ENCODE measurements around the gene ST6GALNAC2.

The ST6GALNAC2 gene

DNA sequence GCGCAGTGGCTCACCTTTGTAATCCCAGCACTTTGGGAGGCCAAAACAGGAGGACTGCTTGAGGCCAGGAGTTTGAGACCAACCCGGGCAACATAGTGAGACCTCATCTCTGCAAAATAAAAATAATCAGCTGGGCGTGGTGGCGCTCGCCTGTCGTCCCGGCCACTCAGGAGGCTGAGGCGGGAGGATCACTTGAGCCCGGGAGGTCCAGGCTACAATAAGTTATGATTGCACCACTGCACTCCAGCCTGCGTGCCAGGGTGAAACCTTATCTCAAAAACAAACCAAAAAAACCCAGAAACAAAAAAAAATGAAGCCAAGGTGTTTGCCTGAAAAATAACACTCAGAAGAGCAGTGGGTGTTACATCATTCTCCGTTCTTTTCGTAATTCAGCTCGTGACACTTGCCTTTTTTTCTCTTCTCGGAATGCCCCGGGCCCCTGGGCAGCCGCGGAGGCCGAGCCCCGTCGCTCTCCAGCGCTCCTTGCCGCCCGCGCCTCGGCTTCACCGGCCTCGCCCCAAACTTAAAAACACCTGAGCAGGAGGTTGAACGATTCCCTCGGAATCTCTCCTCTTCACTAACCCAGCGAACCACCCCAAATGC lies 28.8 kb downstream of the ST6GALNAC2 start:
- DNase-seq (ENCODE audit: low read depth in 2 of 2): no peak

GRCh38 chr17:76554131-76554530 lies 31.5 kb downstream of the ST6GALNAC2 start:
- no peak for DNase-seq (ENCODE audit: low read depth in 2 of 2)

DNA sequence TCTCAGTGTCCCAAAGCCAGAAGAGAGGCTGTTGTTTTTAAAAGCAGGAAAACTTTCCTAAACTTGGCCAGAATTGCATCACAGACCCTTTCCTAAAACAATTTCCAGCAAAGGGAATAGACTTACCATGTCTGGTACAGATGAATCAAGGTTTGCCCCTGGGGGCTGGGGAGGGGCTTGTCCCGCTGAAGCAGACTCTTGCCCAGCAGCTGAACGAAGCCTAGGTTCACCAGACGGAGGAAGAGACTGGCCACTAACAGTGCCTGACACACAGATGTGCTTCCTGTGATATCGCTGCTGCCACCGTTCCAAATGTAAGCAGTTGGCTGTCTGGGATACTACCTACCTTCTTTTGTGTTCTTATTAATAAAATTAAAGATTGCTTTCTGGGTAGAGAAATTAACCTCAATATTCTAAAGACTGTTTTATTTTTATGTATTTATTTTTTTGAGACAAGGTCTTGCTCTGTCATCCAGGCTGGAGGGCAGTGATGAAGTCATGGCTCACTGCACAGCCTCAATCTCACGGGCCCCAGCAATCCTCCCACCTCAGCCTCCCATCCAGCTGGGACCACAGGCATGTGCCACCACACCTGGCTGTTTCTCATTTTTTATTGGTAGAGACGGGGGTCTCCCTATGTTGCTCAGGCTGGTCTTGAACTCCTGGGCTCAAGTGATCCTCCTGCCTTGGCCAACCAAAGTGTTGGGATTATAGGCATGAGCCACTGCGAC lies 32.3 kb downstream of the ST6GALNAC2 start:
- DNase-seq (ENCODE audit: low read depth in 2 of 2): no peak

- no peak for DNase-seq (ENCODE audit: low read depth in 2 of 2)
These were observed 34.0 kb downstream of the ST6GALNAC2 start for GRCh38 chr17:76551685-76552084.

DNA sequence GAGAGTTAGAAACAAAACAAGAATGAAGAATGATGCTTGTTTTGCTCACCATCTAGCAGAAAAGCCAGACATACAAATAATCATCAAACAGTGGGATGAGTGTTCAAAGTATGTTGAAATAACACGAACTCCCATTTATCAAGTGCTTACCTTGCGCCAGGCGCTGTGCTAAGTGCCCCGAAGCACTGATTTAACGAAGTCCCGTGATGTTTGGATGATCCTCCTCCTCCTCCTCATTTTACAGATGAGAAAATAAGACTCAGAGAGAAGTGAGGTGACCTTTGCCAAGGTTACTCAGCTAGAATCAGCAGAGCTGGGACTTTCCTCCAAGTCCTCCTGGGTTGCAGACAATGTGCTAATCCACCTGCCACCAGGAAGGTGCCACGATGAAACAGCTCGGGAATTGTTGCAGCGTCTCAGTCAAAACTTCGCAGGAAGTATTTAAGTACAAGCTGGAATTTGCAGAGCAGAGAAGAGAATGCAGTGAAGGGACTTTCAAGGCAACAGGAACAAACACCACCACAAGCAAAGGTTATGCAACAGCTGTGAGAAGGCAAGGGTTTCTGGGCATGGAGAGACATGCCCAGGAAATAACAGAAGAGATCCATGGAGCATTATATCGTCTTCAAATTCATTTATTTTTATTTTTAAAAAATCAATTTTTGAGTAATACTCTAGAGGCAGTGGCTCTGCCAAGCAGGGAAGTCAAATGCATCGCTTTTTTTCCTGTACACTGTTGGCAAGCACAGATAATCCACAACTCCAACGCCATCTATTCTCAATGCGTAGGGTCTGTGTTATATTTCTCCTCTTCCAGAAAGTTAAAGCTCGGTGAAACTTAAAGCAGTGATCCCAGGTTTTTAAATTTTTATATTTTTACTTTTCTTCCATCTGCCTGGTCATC lies 34.7 kb downstream of the ST6GALNAC2 start:
- DNase-seq (ENCODE audit: low read depth in 2 of 2): no peak

DNA sequence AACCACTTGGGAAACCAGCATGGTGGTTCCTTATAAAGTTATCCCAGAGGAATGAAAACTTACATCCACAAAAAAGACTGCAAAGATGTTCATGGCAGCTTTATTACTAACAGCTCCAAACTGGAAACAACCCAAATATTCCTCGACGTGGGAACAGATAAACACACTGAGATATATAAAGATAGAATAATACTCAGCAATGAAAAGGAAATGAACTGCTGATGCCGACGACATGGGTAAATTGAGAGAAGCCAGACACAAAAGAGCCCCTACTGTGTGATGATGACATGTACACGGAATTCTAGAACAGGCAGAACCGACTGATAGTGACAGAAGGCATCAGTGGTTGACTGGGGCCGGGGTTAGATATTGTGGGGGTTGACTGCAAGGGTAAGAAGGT lies 36.1 kb downstream of the ST6GALNAC2 start:
- no peak for DNase-seq (ENCODE audit: low read depth in 2 of 2)

GRCh38 chr17:76549215-76549518 lies 36.5 kb downstream of the ST6GALNAC2 start:
- DNase-seq (ENCODE audit: low read depth in 2 of 2): no peak

DNA sequence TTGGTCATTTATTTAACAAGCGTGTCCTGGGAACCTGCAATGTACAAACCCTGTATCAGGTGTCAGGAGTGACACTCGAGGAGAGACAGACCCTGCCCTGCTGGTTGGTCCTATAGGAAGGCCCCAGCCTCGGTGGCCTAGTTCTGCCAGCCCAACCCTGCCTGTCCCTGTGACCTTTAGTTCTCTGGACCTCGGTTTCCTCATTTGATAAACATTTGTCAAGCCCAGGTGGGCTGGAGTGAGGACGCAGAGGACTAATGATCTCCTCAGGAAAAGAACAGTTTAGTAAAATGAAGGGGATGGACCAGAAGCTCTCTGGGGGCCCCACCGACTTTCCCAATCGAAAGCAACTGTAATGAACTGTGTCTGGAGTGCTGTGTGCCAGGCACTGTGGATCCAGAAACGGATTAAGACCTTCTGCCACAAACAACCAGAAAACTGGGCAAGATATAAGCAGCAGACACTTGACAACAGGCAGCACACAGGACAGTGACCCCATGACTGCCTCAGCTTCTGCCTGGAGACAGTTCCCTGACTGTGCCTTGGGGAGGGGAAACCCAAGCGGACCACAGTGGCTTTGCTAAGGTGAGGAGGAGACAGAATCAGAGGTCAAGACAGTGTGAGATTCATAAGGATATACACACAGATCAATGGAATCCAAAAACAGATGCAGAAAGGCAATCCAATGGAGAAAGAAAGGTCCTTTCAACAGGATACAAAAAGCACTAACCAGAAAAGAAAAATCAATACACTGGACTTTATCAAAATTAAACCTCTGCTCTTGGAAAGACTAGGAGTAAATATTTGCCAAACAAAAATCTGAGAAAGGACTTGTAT lies 37.1 kb downstream of the ST6GALNAC2 start:
- DNase-seq (ENCODE audit: low read depth in 2 of 2): no peak

DNA sequence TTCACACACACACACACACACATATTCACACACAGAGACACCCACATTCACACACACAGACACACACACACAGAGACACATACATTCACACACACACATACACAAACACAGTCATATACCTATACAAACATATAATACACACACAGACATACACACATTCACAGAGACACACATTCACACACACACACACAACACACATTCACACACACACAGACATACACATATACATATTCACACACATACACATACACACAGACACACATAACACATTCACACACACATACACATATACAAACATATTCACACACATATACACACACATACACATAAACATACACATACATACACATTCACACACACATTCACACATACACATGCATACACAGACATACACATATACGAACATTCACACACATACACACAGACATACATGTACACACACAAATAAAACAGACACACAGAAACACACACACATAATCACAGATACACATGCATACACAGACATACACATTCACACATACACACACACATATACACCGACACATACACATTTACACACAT lies 37.9 kb downstream of the ST6GALNAC2 start:
- DNase-seq (ENCODE audit: low read depth in 2 of 2): no peak

- DNase-seq (ENCODE audit: low read depth in 2 of 2): peak in 1 of 2 donors; percentile 34
These were observed 38.4 kb downstream of the ST6GALNAC2 start for GRCh38 chr17:76547183-76547641.

- DNase-seq (ENCODE audit: low read depth in 2 of 2): no peak
These were observed 39.0 kb downstream of the ST6GALNAC2 start for GRCh38 chr17:76546556-76547182.

DNA sequence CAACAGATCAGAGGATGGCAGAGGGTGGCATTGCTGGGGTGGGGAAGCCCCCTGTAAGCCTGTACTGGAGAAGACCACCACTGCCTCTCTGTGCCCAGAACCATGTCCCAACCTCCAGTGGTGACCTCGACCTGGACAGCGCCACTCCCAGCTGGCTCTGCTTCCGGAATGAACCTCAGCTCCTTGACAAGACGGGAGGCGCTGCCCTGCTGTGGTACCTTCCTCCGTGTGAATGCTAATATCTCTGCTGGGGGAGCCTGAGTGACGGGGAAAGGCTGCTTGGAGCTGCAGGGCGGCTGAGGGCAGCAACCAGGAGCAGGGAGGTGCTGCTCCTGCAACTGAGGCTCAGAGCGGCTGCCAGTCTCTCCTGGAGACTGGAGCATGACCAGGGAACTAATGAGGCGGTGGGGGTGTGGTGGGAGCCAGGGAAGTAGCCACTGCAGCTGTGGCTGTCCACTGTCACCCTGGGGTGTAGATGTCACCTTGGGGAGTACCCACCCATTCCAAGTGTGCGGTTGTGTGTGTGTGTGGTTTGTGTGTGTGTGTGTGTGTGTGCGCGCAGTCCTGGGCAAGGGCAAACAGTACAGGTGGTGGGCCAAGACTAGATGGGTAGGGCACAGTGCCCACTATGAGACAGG lies 39.6 kb downstream of the ST6GALNAC2 start:
- no peak for DNase-seq (ENCODE audit: low read depth in 2 of 2)

- DNase-seq (ENCODE audit: low read depth in 2 of 2): no peak
These were observed 40.9 kb downstream of the ST6GALNAC2 start for GRCh38 chr17:76544546-76545365.

DNA sequence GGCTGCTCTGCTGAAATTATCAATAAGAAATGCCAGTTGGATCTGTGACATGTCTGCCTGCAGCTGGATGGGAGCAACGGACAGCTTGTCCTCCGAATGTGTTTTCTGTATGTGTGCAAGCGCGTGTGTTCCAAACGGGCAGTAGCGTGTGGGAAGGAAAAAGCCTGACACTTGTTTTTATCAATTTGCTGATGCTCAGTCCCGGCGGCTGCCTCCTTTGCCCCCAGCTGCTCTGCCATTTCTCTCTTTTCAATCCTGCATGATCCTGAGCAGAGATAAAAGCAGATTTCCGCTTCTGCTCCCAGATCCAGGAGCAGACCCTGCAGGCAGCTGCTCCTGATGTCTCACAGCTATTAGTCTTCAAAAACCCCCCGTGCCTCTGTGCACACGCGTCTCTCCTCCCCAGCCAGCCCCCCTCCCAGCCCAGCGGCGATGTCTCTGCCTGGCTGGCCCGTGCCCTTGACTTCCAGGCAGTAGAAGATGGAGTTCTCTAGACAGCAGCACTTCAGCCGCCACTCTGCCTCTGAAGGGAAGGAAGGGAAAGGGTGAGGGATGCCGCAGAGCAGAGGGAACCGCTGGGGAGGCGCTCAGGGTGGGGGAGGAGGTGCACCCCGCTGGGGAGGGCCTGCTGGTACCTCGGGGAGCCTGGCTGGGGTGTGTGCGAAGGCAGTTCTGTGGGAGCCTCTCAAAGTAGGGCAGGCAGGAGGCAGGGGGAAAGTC lies 41.7 kb downstream of the ST6GALNAC2 start:
- DNase-seq (ENCODE audit: low read depth in 2 of 2): no peak

DNA sequence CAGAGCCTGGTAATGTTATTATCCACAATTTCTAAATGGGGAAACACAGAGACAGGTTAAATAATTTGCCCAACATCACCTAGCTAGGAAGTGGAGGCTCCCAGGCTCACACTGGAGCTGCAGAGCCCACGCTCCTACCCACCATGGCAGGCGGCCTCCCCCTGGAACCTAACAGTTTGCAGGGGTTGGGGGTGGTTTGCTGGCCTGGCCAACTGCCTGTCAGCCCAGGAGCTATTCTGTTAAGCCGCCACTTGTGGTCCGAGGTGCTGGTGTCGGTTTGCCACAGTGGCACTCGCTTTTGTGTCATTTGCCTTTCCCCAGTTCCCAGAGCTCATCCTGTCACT lies 42.2 kb downstream of the ST6GALNAC2 start:
- DNase-seq (ENCODE audit: low read depth in 2 of 2): no peak

GRCh38 chr17:76542984-76543383 lies 42.7 kb downstream of the ST6GALNAC2 start:
- no peak for DNase-seq (ENCODE audit: low read depth in 2 of 2)

DNA sequence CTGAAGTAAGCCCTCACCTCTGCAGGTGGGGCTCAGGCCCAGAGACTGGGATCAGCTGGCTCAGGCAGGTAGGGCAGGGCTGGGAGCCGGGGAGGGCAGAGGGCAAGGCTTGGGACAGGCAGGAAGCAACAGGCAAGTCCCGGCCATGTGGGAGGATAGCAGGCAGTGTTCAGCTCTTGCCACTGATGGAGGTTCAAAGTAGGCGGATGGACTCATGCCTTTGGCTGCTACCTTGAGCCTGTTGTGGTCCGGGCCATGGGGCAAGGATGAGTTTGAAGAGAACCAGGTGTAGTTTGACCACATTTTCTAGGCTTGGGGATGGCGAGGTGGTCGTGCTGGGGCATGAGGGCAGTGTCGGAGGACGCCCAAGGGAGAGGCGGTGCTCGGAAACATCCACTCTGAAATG lies 43.1 kb downstream of the ST6GALNAC2 start:
- DNase-seq (ENCODE audit: low read depth in 2 of 2): no peak

GRCh38 chr17:76541739-76542454 lies 43.8 kb downstream of the ST6GALNAC2 start:
- DNase-seq (ENCODE audit: low read depth in 2 of 2): no peak
